MM.1S (cell line): ENCODE data around the gene POU2F2.

Experiments used
- EZH2phosphoT487 ChIP-seq: fragments of 300-600 bp; sonication (generic); IDR thresholded peaks from 2 replicates; pipeline ENCODE4 v1.6.1; 2018; ENCODE audit warnings: antibody characterized with exemption, low read length
- TF ChIP-seq, protein P1 (sequence below): fragments of 300-600 bp; sonication (generic); IDR thresholded peaks from 2 replicates; pipeline ENCODE4 v1.5.1; 2016; ENCODE audit warnings: antibody characterized with exemption, low read length, mixed read lengths

GRCh38 chr19:42066075-42066754, 66.0 kb downstream of the POU2F2 start:
- TF ChIP-seq, protein P1, sequence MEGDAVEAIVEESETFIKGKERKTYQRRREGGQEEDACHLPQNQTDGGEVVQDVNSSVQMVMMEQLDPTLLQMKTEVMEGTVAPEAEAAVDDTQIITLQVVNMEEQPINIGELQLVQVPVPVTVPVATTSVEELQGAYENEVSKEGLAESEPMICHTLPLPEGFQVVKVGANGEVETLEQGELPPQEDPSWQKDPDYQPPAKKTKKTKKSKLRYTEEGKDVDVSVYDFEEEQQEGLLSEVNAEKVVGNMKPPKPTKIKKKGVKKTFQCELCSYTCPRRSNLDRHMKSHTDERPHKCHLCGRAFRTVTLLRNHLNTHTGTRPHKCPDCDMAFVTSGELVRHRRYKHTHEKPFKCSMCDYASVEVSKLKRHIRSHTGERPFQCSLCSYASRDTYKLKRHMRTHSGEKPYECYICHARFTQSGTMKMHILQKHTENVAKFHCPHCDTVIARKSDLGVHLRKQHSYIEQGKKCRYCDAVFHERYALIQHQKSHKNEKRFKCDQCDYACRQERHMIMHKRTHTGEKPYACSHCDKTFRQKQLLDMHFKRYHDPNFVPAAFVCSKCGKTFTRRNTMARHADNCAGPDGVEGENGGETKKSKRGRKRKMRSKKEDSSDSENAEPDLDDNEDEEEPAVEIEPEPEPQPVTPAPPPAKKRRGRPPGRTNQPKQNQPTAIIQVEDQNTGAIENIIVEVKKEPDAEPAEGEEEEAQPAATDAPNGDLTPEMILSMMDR: no peak
- no peak for TF ChIP-seq EZH2phosphoT487
